ENCODE measurements around the gene SLC25A51.

Gene SLC25A51

GRCh38 chr9:37942621-37943344 is 38.9 kb upstream of the SLC25A51 start:
- Mint-ChIP-seq H3K27me3 (peaks cover 36% of the 10 kb centered on the region), H3K4me3 (no peak overlapping the region), H3K4me1 (no peaks in the 10 kb centered on the region), H3K9me3 (no peaks in the 10 kb centered on the region), H3K27ac (no peak overlapping the region), H3K36me3 (peaks cover 6% of the 10 kb centered on the region)
- no peak for ATAC-seq

GRCh38 chr9:37941253-37941652 is 37.3 kb upstream of the SLC25A51 start:
- no peaks in the 10 kb centered on the region for H3K4me1 Mint-ChIP-seq
- peaks cover 36% of the 10 kb centered on the region for H3K27me3 Mint-ChIP-seq
- no peaks in the 10 kb centered on the region for H3K9me3 Mint-ChIP-seq
- ATAC-seq, result no peak
- no peak overlapping the region for H3K4me3 Mint-ChIP-seq
- H3K36me3 Mint-ChIP-seq, result peaks cover 6% of the 10 kb centered on the region
- no peak overlapping the region for H3K27ac Mint-ChIP-seq

GRCh38 chr9:37939575-37940095 is 35.7 kb upstream of the SLC25A51 start:
- H3K4me3 Mint-ChIP-seq, result no peak overlapping the region
- H3K27me3 Mint-ChIP-seq, result peaks cover 20% of the 10 kb centered on the region
- H3K9me3 Mint-ChIP-seq, result no peaks in the 10 kb centered on the region
- H3K27ac Mint-ChIP-seq, result no peak overlapping the region
- ATAC-seq, result no peak
- H3K36me3 Mint-ChIP-seq, result peaks cover 6% of the 10 kb centered on the region
- no peaks in the 10 kb centered on the region for H3K4me1 Mint-ChIP-seq

GRCh38 chr9:37938121-37938891 is 34.4 kb upstream of the SLC25A51 start:
- Mint-ChIP-seq H3K27me3 (peaks cover 7% of the 10 kb centered on the region), H3K4me3 (no peak overlapping the region), H3K36me3 (no peaks in the 10 kb centered on the region), H3K9me3 (no peaks in the 10 kb centered on the region), H3K4me1 (no peaks in the 10 kb centered on the region), H3K27ac (no peak overlapping the region)
- ATAC-seq, result no peak

GRCh38 chr9:37937366-37937765 is 33.4 kb upstream of the SLC25A51 start:
- no peak overlapping the region for H3K4me3 Mint-ChIP-seq
- H3K4me1 Mint-ChIP-seq, result no peaks in the 10 kb centered on the region
- no peak overlapping the region for H3K27ac Mint-ChIP-seq
- no peak for ATAC-seq
- H3K9me3 Mint-ChIP-seq, result no peaks in the 10 kb centered on the region
- H3K36me3 Mint-ChIP-seq, result no peaks in the 10 kb centered on the region
- H3K27me3 Mint-ChIP-seq, result no peaks in the 10 kb centered on the region

GRCh38 chr9:37936965-37937364 is 33.0 kb upstream of the SLC25A51 start:
- H3K27ac Mint-ChIP-seq, result no peak overlapping the region
- H3K27me3 Mint-ChIP-seq, result no peaks in the 10 kb centered on the region
- no peaks in the 10 kb centered on the region for H3K9me3 Mint-ChIP-seq
- H3K36me3 Mint-ChIP-seq, result no peaks in the 10 kb centered on the region
- no peak overlapping the region for H3K4me3 Mint-ChIP-seq
- H3K4me1 Mint-ChIP-seq, result no peaks in the 10 kb centered on the region
- ATAC-seq, result no peak

GRCh38 chr9:37936376-37936775 is 32.4 kb upstream of the SLC25A51 start:
- no peak overlapping the region for H3K4me3 Mint-ChIP-seq
- no peaks in the 10 kb centered on the region for H3K36me3 Mint-ChIP-seq
- H3K4me1 Mint-ChIP-seq, result no peaks in the 10 kb centered on the region
- H3K27ac Mint-ChIP-seq, result no peak overlapping the region
- no peaks in the 10 kb centered on the region for H3K9me3 Mint-ChIP-seq
- no peak for ATAC-seq
- H3K27me3 Mint-ChIP-seq, result no peaks in the 10 kb centered on the region

- ATAC-seq, result no peak
- Mint-ChIP-seq H3K4me3 (no peak overlapping the region), H3K4me1 (no peaks in the 10 kb centered on the region), H3K36me3 (no peaks in the 10 kb centered on the region), H3K27me3 (no peaks in the 10 kb centered on the region), H3K9me3 (no peaks in the 10 kb centered on the region), H3K27ac (no peak overlapping the region)
Observed at GRCh38 chr9:37935096-37935495, 31.2 kb upstream of the SLC25A51 start.

GRCh38 chr9:37931592-37931991 is 27.7 kb upstream of the SLC25A51 start:
- no peak for ATAC-seq
- no peak overlapping the region for H3K4me3 Mint-ChIP-seq
- peaks cover 10% of the 10 kb centered on the region for H3K27me3 Mint-ChIP-seq
- no peak overlapping the region for H3K27ac Mint-ChIP-seq
- H3K36me3 Mint-ChIP-seq, result no peaks in the 10 kb centered on the region
- no peaks in the 10 kb centered on the region for H3K4me1 Mint-ChIP-seq
- H3K9me3 Mint-ChIP-seq, result no peaks in the 10 kb centered on the region

- Mint-ChIP-seq H3K9me3 (no peaks in the 10 kb centered on the region), H3K27me3 (peaks cover 23% of the 10 kb centered on the region), H3K4me3 (no peak overlapping the region), H3K4me1 (no peaks in the 10 kb centered on the region), H3K27ac (no peak overlapping the region), H3K36me3 (no peaks in the 10 kb centered on the region)
- ATAC-seq, result no peak
Observed at GRCh38 chr9:37929441-37929895, 25.5 kb upstream of the SLC25A51 start.

- peaks cover 23% of the 10 kb centered on the region for H3K27me3 Mint-ChIP-seq
- H3K36me3 Mint-ChIP-seq, result no peaks in the 10 kb centered on the region
- no peaks in the 10 kb centered on the region for H3K4me1 Mint-ChIP-seq
- no peak overlapping the region for H3K4me3 Mint-ChIP-seq
- ATAC-seq, result no peak
- H3K27ac Mint-ChIP-seq, result no peak overlapping the region
- no peaks in the 10 kb centered on the region for H3K9me3 Mint-ChIP-seq
Observed at GRCh38 chr9:37928552-37929430, 24.9 kb upstream of the SLC25A51 start.

GRCh38 chr9:37927601-37928551 is 23.9 kb upstream of the SLC25A51 start:
- no peaks in the 10 kb centered on the region for H3K9me3 Mint-ChIP-seq
- ATAC-seq, result no peak
- H3K4me1 Mint-ChIP-seq, result no peaks in the 10 kb centered on the region
- H3K27me3 Mint-ChIP-seq, result peaks cover 23% of the 10 kb centered on the region
- no peak overlapping the region for H3K4me3 Mint-ChIP-seq
- H3K27ac Mint-ChIP-seq, result no peak overlapping the region
- no peaks in the 10 kb centered on the region for H3K36me3 Mint-ChIP-seq

- no peaks in the 10 kb centered on the region for H3K9me3 Mint-ChIP-seq
- peaks cover 23% of the 10 kb centered on the region for H3K27me3 Mint-ChIP-seq
- H3K4me1 Mint-ChIP-seq, result no peaks in the 10 kb centered on the region
- no peak for ATAC-seq
- H3K4me3 Mint-ChIP-seq, result no peak overlapping the region
- H3K27ac Mint-ChIP-seq, result no peak overlapping the region
- no peaks in the 10 kb centered on the region for H3K36me3 Mint-ChIP-seq
Observed at GRCh38 chr9:37927132-37927531, 23.2 kb upstream of the SLC25A51 start.

GRCh38 chr9:37926737-37927118 is 22.8 kb upstream of the SLC25A51 start:
- no peaks in the 10 kb centered on the region for H3K4me1 Mint-ChIP-seq
- H3K27me3 Mint-ChIP-seq, result peaks cover 23% of the 10 kb centered on the region
- H3K9me3 Mint-ChIP-seq, result no peaks in the 10 kb centered on the region
- H3K27ac Mint-ChIP-seq, result no peak overlapping the region
- H3K36me3 Mint-ChIP-seq, result no peaks in the 10 kb centered on the region
- no peak overlapping the region for H3K4me3 Mint-ChIP-seq
- no peak for ATAC-seq

All from stimulated activated memory B cell treated with anti-CD40 and anti-IgM and Interleukin-4, amounts not matched to agents 10 μg/mL and 1 μg/mL and 100 μg/mL, for 72 hours (primary cell).